GM19035 (cell line): ENCODE measurements around the gene DTNA.
"Not testable (repeated sequence)": the region's sequence is repeated elsewhere in the genome, so short reads cannot be mapped to it uniquely, and the experiment has no call there.

Experiments
- ATAC-seq: cut with Tn5 transposase; IDR thresholded peaks from one replicate; pipeline ENCODE4 v1.9.1; 2021; ENCODE audit not compliant: unreplicated experiment

Gene DTNA

DNA sequence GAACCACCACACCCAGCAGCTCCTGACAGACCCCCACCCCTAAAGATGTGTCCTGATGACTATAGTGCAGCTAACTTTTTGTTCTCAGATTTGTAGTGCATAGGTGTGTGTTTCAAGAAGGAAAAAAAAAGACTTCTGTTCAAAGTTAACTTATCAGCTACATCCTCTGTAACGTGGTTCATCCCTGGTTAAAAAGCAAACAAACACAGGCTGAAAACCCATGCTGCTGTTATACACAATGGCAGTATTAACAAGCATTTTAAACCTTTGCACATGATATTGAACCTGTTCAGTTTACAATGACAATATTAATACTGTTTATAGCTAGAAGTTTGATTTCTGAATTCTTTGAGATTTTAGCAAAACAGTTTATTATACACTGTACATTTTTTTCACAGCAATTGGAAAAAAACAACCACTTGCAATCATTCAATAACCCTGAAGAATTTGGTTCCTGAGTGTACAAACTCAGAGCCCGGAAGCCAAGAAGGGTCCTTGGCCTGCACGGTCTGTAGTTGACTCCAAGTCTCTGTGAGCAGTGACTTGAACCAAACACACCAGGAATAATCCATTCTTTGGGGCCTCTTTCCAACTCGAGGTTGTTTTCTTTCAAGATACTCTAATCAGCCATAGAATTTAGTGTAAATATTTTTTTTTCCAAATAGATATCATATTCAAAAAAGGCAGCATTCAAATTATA, 177.9 kb downstream of the DTNA start:
- ATAC-seq: no peak

GRCh38 chr18:34890486-34891085, 180.5 kb downstream of the DTNA start:
- no peak for ATAC-seq

- no peak for ATAC-seq
Observed at GRCh38 chr18:34892379-34892778, 182.3 kb downstream of the DTNA start.

DNA sequence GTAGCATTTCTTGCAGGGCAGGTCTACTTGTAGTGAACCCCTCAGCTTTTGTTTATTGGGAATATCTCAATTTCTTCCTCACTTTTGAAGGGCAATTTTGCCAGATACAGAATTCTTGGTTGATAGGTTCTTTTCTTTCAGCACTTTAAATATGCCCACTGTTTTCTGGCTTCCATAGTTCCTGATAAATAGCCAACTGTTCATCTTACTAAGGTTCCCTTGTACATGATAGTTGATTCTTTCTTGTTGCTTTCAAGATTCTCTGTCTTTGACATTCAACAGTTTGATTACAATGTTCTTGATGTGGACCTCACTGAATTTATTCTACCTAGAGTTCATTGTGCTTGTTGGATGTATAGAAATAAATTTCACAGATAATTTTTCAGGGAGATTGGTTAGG, 183.1 kb downstream of the DTNA start:
- ATAC-seq: no peak

DNA sequence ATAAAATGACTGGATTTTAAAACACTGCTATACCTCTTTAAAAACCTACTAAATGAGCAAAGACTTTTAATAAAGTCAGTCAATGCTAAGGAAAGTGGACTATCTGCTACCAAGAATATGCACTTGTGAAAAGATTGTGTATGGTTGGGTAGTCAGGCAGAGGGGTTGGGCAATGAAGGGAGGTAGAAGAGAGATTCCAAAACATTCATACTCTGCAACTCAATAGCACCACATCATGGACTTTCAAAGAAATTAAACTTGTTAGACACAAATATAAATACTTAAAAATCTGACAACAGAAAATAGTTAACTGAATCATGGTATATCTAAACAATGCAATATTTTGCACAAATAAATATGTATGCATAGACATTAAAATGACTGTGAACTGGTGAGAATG, 191.2 kb downstream of the DTNA start:
- ATAC-seq: no peak

DNA sequence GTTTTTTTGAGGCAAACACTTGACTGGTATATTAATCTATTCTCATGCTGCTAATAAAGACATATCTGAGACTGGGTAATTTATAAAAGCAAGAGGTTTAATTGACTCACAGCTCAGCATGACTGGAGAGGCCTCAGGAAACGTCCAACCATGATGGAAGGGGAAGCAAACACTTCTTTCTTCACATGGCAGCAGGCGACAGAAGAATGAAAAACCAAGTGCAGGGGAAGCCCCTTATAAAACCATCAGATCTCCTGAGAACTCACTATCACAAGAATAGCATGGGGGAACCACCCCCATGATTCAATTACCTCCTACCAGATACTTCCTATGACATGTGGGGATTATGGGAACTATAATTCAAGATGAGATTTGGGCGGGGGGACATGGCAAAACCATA, 194.9 kb downstream of the DTNA start:
- no peak for ATAC-seq

DNA sequence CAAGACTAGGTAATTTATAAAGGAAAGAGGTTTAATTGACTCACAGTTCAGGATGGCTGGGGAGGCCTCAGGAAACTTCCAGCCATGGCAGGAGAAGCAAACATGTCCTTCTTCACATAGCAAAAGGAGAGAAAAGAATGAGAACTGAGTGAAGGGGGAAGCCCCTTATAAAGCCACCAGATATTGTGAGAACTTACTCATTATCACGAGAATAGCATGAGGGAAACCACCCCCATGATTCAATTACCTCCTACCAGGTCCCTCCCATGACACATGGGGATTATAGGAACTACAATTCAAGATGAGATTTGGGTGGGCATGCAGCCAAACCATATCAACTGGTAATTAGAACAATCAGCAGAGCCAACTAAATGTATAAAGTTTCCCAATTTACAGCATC, 196.9 kb downstream of the DTNA start:
- not testable (repeated sequence) for ATAC-seq

GRCh38 chr18:34909637-34910364, 199.7 kb downstream of the DTNA start:
- no peak for ATAC-seq

DNA sequence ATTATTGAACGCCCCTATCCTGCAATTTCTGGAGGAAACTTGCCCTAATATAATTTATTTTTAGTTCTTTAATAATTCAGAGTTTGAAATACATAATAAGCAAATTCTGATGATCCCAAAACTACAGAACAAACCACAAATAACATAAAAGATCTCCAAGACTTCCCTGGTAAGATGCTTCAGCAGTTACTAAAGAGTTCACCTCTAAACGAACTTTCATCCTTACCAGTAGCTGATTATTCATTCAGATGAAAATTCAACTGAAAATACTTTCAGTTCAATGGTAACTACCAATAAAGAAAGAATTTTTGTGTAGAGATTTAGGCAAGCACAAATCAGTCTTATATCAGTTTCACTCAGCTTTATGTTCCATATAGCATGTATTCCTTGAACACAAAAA, 201.0 kb downstream of the DTNA start:
- ATAC-seq: no peak

- ATAC-seq: no peak
Observed at GRCh38 chr18:34911661-34912384, 201.7 kb downstream of the DTNA start.

- no peak for ATAC-seq
Observed at GRCh38 chr18:34913837-34914661, 204.0 kb downstream of the DTNA start.

DNA sequence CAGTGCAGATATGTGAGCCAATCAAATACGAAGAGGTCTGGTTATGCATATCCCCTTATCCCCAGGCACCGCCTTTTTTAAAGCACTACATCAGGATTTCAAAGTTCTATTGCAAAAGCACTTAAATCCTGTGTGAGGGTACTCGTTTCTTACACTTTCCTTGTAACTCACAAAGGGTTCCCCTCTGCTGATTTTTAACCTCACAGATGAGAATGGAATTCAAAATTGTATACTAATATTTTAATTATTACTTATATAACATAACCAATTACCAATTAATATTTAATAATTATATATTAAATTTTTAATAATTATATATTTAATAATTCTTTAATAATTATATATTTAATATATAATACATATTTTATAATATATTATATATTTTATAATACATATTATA, 204.9 kb downstream of the DTNA start:
- no peak for ATAC-seq

GRCh38 chr18:34916539-34916938, 206.4 kb downstream of the DTNA start:
- ATAC-seq: not testable (repeated sequence)

GRCh38 chr18:34918856-34919255, 208.8 kb downstream of the DTNA start:
- ATAC-seq: no peak

GRCh38 chr18:34921226-34921625, 211.1 kb downstream of the DTNA start:
- ATAC-seq: no peak

GRCh38 chr18:34921811-34922385, 211.8 kb downstream of the DTNA start:
- no peak for ATAC-seq

GRCh38 chr18:34922594-34922993, 212.5 kb downstream of the DTNA start:
- ATAC-seq: not testable (repeated sequence)

GRCh38 chr18:34923911-34924310, 213.8 kb downstream of the DTNA start:
- no peak for ATAC-seq

DNA sequence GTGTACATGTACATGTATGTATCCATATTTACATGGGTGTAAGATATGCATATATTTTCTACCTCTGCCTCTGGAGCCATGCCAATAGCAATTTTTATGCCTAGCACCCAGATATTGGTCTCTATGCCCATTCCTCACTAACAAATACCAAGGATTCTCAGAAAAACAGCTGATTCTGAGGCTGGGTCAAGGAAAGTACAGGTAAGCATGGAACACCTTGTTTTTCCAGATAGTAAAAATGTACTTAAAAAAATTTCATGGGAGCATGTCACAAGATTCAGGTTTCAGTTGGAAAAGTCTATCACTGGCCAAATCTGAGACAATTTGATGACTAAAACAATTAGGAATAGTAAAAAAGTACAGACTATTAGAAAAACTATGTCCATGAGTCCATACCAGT, 216.6 kb downstream of the DTNA start:
- ATAC-seq: no peak

GRCh38 chr18:34928088-34928753, 218.1 kb downstream of the DTNA start:
- ATAC-seq: no peak
